GM10847 (cell line): Measurements from ENCODE around the gene CTSG.

Experiments used
- POLR2A ChIP-seq: IDR thresholded peaks from 2 replicates; pipeline ENCODE4 v1.6.1; 2011; ENCODE audit not compliant: insufficient read length; ENCODE audit errors: extremely low read depth

CTSG gene

GRCh38 chr14:24576182-24576581 lies at the start of gene CTSG:
TSS of gene CTSG (minus strand) at chr14:24576250. CDS start at chr14:24576223, 27 bp downstream.
- no peak for TF ChIP-seq POLR2A

- no peak for TF ChIP-seq POLR2A
Observed at GRCh38 chr14:24613747-24614146, 37.7 kb upstream of the CTSG start.

GRCh38 chr14:24613241-24613640 lies 37.2 kb upstream of the CTSG start:
- TF ChIP-seq POLR2A = no peak

- no peak for TF ChIP-seq POLR2A
Observed at GRCh38 chr14:24612196-24612595, 36.1 kb upstream of the CTSG start.

- no peak for TF ChIP-seq POLR2A
Observed at GRCh38 chr14:24609655-24610344, 33.8 kb upstream of the CTSG start, which contains the start of gene GZMH. TSS of gene GZMH (minus strand) at chr14:24609685. CDS start at chr14:24609613, 72 bp downstream.

- TF ChIP-seq POLR2A = no peak
Observed at GRCh38 chr14:24607635-24608514, 31.8 kb upstream of the CTSG start.

- TF ChIP-seq POLR2A = no peak
Observed at GRCh38 chr14:24607081-24607480, 31.0 kb upstream of the CTSG start.

- TF ChIP-seq POLR2A = no peak
Observed at GRCh38 chr14:24606297-24606696, 30.2 kb upstream of the CTSG start.

GRCh38 chr14:24605435-24606190 lies 29.6 kb upstream of the CTSG start:
- no peak for TF ChIP-seq POLR2A

- no peak for TF ChIP-seq POLR2A
Observed at GRCh38 chr14:24597403-24597802, 21.4 kb upstream of the CTSG start.

GRCh38 chr14:24595073-24595808 lies 19.2 kb upstream of the CTSG start:
- no peak for TF ChIP-seq POLR2A

- TF ChIP-seq POLR2A = no peak
Observed at GRCh38 chr14:24578558-24578957, 2.5 kb upstream of the CTSG start.

GRCh38 chr14:24576771-24577170 lies 721 bp upstream of the CTSG start:
- TF ChIP-seq POLR2A = no peak

- no peak for TF ChIP-seq POLR2A
Observed at GRCh38 chr14:24574206-24574774, 1.8 kb downstream of the CTSG start.

GRCh38 chr14:24566318-24566717 lies 9.7 kb downstream of the CTSG start:
- no peak for TF ChIP-seq POLR2A

- TF ChIP-seq POLR2A = no peak
Observed at GRCh38 chr14:24565766-24566165, 10.3 kb downstream of the CTSG start.
